Left colon (tissue), 2 donors: ENCODE data around the gene TMEM89. TPM values are rescaled to one million over a fixed set of nuclear protein-coding genes. Genes with fewer than 3 reads are reported as not detected.

Experiments
- ATAC-seq: fragments of 200-7000 bp; cut with Tn5 transposase; one replicate; pipeline ENCODE4 v1.9.1; 2020; ENCODE audit warnings: mild to moderate bottlenecking, moderate library complexity
- DNase-seq, 2 donors: peaks; one replicate each; pipeline ENCODE4 v3.0.0-alpha.2; 2020
- intact Hi-C, 2 donors: fragments of 100-400 bp; cut with DNase I in 1 of 2; cut with micrococcal nuclease in 1 of 2; formaldehyde crosslinking; loops; one replicate each; pipeline versions ENCODE4 v1.11.2 to v1.14.0; 2022; cut with DNase I, micrococcal nuclease
- long read RNA-seq: library from polyadenylated mRNA; unstranded; transcript quantifications from one replicate; pipeline ENCODE4 v2.0.0, GENCODE V29; 2021
- total RNA-seq, 2 donors: library from RNA; stranded (reverse); fragmentation: NEBNext Ultra II Directional; extraction: Animal tissue kit (Norgen Biotek cat#: 25700); gene quantifications; one replicate each; pipeline ENCODE4 v1.2.1, GENCODE V29; 2021
- donor health status: DM: no; HTN: no; CAD: no.
- donor health status: DM: yes; HTN: yes; CAD: no.

TMEM89 gene
- total RNA-seq, result 1 to 10 TPM in 1 of 2 donors, under 1 TPM in 1; 0.84 to 2.2 TPM
- long read RNA-seq, result 0 reads

DNA sequence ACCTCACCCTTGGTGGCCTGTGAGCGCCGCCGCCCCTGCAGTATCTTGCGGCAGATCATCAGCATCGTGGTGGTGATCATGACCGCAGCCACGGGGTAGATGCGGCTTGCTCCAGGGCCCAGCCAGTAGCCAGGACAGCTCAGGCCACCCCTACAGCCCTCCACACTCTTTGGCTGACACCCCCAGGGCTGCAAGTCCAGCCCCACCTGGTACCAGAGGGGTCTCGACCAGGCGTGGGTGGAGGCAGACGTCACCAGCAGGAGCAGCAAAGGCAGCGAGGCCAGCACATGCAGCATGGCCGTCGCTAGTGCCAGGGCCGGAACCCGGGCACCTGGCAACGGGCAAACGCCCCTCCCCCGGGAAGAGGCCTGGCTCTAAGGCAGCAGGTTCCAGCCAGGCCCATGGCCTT, at the start of gene TMEM89:
TSS of gene TMEM89 (minus strand) at position 309 of the 409 bp plus-strand sequence. CDS start at position 296, 13 bp downstream.
- DNase-seq, result no peak
- ATAC-seq, result no peak
- intact Hi-C loops, result no loop called here

DNA sequence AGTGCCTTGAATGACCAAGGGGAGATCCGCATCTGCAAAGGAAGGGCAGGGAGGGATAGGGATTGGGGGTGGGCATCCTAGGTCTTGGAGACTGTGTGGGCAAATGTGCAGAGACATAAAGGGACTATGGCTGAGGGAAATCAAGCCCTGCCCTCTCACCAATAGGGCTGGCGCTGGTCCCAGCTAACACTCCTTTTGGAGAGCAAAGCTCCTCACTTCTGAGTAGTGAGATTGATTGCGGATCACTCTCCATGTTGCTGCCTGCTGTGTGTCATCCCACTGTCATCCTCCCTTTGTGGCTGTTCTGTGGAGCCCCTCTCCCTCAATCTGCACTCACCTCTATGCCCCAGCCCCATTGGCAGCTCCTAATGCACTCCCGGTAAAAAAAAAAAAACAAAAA, 43.4 kb upstream of the TMEM89 start:
- intact Hi-C loops, result no loop called here
- DNase-seq (no peak), ATAC-seq (no peak)

DNA sequence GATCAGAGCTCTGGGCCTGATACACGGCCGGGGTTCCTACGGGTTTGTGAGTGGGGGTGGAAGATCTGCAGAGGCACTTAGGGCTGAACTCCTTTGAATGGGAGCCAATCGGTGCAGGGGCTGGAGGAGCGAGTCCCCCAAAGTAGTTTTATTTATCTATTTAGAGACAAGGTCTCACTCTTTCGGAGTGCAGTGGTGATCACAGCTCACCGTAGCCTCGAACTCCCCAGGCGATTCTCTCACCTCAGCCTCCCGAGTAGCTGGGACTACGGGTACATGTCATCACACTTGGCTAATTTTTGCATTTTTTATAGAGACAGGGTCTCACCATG, 42.7 kb upstream of the TMEM89 start:
- DNase-seq (no peak), ATAC-seq (no peak)
- intact Hi-C loops, result no loop called here

DNA sequence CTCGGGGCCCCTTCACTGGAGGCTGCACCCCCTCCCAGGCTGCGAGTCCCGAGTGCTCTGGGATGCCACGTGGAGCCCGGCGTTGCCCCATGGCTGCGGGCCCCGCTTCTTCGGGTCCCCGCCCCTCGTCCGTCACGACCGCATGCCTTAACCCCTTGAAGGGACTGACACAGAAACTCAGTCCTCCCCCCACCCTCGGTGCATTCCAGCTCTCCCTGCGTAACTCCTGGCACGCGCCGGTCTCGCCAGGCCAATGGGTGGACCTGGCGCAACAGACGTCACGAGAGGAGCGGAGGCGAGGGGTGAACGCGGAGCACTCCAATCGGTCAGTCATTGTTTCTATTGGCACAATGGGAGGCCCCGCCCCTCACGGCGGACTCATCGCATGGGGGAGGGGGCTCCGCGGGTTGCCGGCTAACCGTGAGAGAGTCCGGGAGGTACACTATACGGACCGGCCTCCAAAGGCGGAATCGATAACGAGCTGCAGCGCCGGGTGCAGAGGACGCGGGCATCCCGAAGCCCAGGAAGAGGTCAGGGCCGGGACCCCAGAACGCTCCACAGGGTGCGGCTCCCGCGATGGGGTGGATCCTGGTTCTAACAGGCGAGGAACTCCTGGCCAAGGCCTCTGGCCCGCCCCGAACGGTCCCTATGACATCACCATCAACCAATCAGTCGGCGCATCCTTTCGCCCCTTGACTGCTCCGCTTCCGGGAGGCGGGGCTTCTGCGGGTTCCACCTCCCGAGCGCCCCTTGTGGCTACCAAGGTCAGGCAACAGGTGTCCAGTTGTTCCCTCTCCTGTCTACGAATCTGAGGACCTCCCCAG, 42.1 kb upstream of the TMEM89 start:
- DNase-seq (peak; percentile 95 to 97), ATAC-seq (peak; percentile 84)

DNA sequence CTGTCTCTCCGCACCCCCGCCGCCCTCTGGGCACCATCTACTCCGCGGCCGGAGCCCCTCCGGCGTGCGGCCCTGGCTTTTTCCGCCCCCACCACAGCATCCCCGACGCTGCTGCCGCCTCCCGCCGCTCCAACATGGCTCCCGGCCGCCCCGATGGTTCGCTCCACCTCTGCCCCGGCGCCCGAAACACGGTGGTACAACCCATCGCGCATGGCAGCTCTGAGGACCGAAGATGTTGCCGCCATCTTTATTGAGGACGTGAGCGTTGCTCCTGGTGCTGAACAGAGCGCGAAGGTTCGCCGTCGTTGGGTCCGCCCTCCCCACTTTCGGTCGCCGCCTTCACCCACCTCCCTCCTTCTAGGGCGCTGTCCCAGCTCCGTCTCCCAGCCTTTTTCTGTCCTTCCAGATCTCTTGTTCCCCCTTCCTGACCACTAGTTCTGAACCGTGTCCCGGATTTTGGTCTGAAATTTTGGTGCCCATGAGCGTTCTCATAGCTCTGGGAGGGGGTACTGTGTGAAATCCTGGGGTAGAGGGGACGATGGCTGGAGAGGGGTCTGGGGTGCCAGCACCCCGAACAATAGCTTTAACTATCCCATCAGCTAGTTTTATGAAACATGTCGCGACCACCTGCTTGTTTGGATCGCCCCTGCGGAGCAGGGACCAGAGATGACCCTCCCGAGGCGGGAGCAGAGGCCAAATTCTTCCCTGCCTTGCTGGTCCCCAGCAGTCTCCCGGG, 41.4 kb upstream of the TMEM89 start, which contains the start of gene CELSR3:
TSS of gene CELSR3 (minus strand) at position 134 of the 736 bp plus-strand sequence. CDS start 252 bp downstream, outside the sequence.
- ATAC-seq (peak; percentile 52), DNase-seq (peak; percentile 68 to 74)
- intact Hi-C loops, result no loop called here

More for the DNA sequence above, 42.1 kb upstream of the TMEM89 start:
- intact Hi-C loops, result no loop called here

DNA sequence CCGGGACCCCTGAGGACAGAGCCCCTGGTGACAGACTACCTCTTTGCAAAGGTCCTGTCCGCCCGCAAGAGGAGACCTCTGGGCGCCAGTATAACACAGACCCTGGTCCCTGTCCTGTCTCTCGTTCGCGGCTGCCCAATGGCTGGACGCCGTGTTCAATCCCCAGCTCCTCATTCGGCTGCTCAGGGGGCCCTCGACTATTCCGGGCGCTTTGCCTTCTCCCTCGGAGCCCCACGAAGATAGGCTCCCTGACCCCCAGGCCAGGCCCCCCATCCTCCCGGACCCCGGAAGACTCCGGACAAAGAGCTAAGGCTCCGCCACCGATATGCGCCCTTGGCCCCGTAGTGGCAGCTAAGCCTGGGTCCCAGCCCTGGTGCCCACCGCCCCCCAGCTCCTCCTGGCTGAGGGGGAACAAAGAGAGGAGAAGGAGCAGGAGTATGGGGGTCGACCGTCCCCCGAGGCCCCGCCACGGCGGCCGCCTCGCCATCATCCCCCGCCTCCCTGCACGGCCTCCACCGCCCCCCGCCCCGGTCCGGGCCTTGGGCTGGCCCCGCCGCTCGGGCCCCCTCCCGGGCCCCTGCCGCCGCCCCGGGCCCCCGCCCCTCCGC, 40.7 kb upstream of the TMEM89 start:
- intact Hi-C loops, result no loop called here
- ATAC-seq (no peak), DNase-seq (no peak)

DNA sequence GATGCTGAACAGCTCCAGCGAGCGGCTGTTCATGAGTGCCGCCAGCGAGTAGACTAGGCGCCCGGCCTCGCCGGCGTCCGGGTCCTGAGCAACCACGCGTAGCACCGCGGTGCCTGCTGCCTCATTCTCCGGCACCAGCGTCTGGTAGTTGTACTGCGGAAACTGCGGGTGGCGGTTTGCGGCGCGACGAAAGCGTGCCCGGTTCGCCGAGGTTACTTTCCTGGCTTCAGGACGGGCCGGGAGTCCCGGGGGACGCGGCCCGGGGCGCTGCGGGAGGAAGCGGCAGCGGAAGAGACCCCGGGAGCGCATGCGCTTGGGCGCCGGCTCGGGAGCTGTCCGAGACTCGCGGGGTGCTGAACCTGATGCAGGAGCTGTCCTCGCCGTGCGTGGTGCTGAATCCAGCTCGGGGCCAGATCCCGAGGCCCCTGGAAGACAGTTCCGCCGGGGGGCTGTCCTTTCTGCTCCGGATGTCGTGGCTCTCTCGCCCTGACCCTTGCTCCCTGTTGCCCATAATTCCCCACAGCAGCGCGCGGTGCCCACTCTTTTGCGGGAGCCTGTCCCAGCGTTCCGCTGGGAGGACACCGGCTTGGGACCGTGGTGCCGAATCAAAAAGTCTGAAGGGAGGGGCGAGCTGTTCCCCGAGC, 40.1 kb upstream of the TMEM89 start:
- peak; percentile 12 for ATAC-seq
- intact Hi-C loops, result no loop called here
- peak; percentile 42 to 71 for DNase-seq

GRCh38 chr3:48660800-48661400, 39.3 kb upstream of the TMEM89 start:
- intact Hi-C loops, result no loop called here
- ATAC-seq (no peak), DNase-seq (no peak)

DNA sequence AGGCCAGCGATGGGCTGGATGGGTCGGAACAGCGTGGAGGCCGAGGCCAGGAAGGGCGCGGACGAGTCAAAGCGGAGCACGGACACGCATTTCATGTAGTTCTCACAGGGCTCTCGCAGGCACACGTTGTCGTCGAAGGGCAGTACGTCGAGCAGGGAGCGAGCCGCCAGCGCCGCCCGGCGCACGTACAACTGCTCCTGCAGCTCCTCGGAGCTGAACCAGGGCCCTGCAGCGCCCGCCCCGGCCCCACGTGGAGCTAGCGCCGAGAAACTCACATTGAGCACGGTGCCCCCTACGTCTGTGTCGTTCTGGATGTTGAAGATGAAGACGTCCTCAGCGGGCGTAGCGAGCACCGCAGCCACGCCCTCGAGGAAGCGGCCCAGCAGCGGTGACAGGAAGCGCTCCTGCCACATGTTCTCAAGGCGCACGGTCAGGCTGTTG, 35.3 kb upstream of the TMEM89 start:
- intact Hi-C loops, result no loop called here
- ATAC-seq (no peak), DNase-seq (peak in 1 of 2 donors; percentile 18)

- peak; percentile 81 to 87 for DNase-seq
- intact Hi-C loops, result no loop called here
- peak; percentile 85 for ATAC-seq
These were observed 34.7 kb upstream of the TMEM89 start for GRCh38 chr3:48656061-48656840.

- intact Hi-C loops, result no loop called here
- DNase-seq (peak in 1 of 2 donors; percentile 34), ATAC-seq (no peak)
These were observed 34.0 kb upstream of the TMEM89 start for GRCh38 chr3:48655606-48656005.

DNA sequence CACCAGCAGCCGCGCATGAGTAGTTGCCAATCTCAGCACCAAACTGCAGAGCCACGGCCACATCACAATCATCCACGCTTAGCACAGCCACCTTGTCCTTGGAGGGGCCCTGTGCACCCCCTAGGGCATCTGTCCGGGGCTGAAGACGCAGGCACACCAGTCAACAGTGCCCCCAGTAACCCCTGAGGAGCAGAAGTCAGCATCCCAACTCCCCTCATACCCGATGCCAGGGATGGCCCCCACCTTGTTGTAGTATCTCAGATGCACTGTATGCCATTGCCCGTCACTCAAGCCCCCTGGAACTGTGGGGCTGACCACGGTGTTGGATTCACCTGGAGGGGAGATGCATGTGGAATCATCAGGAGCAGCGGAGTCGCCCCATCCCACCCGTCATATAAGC, 33.5 kb upstream of the TMEM89 start:
- intact Hi-C loops, result no loop called here
- no peak for DNase-seq
- ATAC-seq, result no peak

- DNase-seq (no peak), ATAC-seq (no peak)
- intact Hi-C loops, result no loop called here
These were observed 31.6 kb upstream of the TMEM89 start for GRCh38 chr3:48652923-48653715.

- ATAC-seq, result peak; percentile 22
- intact Hi-C loops, result no loop called here
- peak in 1 of 2 donors; percentile 19 for DNase-seq
These were observed 30.2 kb upstream of the TMEM89 start for GRCh38 chr3:48651771-48652170.

GRCh38 chr3:48650723-48651122, 29.2 kb upstream of the TMEM89 start:
- DNase-seq (peak in 1 of 2 donors; percentile 48), ATAC-seq (peak; percentile 86)
- intact Hi-C loops, result no loop called here

GRCh38 chr3:48648188-48648850, 26.8 kb upstream of the TMEM89 start:
- DNase-seq (no peak), ATAC-seq (no peak)
- intact Hi-C loops, result no loop called here

GRCh38 chr3:48647714-48648113, 26.1 kb upstream of the TMEM89 start:
- intact Hi-C loops, result no loop called here
- no peak for DNase-seq
- ATAC-seq, result no peak
